Muscle layer of colon (tissue), 2 donors: ENCODE results near the gene SEC16A.

Experiments
- H3K27ac ChIP-seq: one replicate; pipeline ENCODE4 v1.7.0; 2013; ENCODE audit warnings: low read depth, mild to moderate bottlenecking, low read length, moderate library complexity
- H3K27me3 ChIP-seq, 2 donors: one replicate each; pipeline ENCODE4 v1.7.0; 2013; ENCODE audit warnings: low read length in 2 of 2, mild to moderate bottlenecking in 2 of 2; ENCODE audit not compliant: insufficient read depth in 2 of 2, control insufficient read depth in 1 of 2
- H3K36me3 ChIP-seq: one replicate; pipeline ENCODE4 v1.7.0; 2013; ENCODE audit warnings: mild to moderate bottlenecking, low read length; ENCODE audit not compliant: insufficient read depth
- H3K4me1 ChIP-seq: one replicate; pipeline ENCODE4 v1.7.0; 2013; ENCODE audit warnings: mild to moderate bottlenecking, low read length; ENCODE audit not compliant: insufficient read depth
- H3K4me3 ChIP-seq, 2 donors: one replicate each; pipeline ENCODE4 v1.7.0; 2013; ENCODE audit warnings: low read length in 2 of 2, low read depth in 1 of 2, mild to moderate bottlenecking in 1 of 2, moderate library complexity in 1 of 2
- H3K9ac ChIP-seq: one replicate; pipeline ENCODE4 v1.7.0; 2013; ENCODE audit warnings: low read length
- H3K9me3 ChIP-seq: one replicate; pipeline ENCODE4 v1.7.0; 2013; ENCODE audit warnings: mild to moderate bottlenecking, low read length
- donor health status: abdominal sarcoma.
- donor health status: Adenocarcinoma of cecum.

Gene SEC16A

DNA sequence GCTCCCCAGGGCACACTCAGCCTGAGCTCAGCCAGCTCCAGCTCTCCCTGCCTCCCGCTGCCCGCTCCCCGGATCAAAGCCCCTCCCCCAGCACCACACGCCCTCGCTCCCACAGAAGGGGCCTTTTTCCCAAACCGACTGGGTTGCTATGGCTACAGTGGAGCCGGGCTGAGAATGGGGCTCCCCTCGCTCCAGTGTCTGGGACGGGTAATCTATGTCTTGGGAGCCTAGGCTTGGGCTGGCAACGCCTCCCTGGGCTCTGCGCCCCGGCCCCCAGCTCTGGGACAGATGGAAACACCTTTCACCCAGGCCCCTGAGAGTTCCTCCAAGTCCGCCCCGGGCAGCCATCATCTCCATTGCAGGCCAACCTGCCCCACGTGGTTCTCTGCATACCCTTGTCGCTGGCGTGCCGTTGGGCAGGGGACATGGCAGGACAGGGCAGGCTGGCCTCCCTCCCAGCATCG lies 33.4 kb upstream of the SEC16A start:
- Histone ChIP-seq H3K4me1 (no peaks in the 10 kb centered on the region), H3K9ac (no peak overlapping the region), H3K4me3 (no peak overlapping the region), H3K27me3 (no peaks in the 10 kb centered on the region), H3K36me3 (peaks cover 70% of the 10 kb centered on the region), H3K27ac (no peak overlapping the region), H3K9me3 (no peaks in the 10 kb centered on the region)

DNA sequence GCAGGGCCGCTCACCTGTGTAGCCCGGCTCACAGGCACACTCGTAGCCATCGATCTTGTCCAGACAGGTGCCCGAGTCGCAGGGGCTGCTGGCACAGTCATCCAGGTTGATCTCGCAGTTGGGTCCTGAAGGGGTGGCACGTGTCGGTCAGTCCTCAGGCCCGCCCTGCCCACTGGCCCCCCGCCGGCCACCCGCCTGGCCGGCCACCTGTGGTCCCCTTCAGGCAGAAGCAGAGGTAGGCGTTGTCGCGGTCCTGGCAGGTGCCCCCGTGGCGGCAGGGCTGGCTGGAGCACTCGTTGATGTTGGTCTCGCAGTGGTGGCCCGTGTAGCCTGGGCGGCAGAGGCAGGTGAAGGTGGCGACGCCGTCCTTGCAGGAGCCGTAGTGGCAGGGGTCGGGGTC lies 32.4 kb upstream of the SEC16A start:
- Histone ChIP-seq H3K27me3 (no peaks in the 10 kb centered on the region), H3K36me3 (peaks cover 79% of the 10 kb centered on the region), H3K27ac (no peak overlapping the region), H3K4me1 (no peaks in the 10 kb centered on the region), H3K4me3 (no peak overlapping the region), H3K9ac (no peak overlapping the region), H3K9me3 (no peaks in the 10 kb centered on the region)

DNA sequence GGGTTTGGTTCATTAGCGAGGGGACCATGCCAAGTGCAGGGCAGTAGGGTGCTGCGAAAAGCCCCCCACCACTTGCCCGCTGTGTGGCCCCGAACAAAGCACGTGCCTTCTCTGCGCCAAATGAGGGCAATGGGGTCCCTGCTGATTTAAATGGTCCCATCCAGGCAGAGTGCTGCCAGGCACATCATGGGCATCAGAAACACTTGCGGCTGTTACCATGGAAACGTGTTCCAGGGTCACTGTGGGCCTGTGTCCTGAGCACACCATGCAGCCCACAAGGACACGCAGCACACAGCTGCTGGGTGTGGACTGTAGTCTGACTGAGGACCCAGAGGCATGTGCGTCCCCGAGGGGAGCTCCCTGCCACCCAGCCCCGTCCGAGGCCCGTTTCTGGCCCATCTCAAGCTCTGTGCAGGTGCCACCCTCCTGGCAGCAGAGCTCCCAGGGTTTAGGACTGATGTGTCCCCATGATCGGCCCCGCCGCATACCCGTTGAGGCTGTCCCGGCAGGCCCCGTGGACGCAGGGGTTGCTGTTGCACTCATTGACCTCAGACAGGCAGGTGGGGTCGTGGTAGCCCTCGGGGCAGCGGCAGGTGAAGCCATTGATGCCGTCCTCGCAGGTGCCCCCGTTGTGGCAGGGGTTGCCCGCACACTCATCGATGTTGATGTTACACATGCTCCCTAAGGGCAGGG lies 31.3 kb upstream of the SEC16A start:
- Histone ChIP-seq H3K4me1 (no peaks in the 10 kb centered on the region), H3K36me3 (peaks cover 84% of the 10 kb centered on the region), H3K27ac (no peak overlapping the region)

DNA sequence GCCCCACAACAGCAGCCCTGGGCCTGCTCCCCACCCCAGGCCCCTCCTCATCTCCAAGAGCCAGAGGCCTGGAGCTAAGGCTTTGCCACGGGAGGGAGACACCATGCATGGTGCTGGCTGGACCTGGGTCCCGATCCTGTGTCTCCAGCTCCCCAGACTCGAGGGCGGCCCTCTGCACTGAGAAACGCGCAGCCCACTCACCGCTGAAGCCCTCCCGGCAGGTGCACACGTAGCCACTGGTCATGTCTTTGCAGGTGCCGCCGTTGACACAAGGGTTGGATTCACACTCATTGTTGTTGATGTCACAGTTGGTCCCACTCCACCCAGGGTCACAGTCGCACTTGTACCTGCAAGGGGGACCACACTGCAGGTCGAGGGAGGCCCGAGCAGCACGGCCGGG lies 30.4 kb upstream of the SEC16A start:
- Histone ChIP-seq H3K4me3 (no peak overlapping the region), H3K36me3 (peaks cover 82% of the 10 kb centered on the region), H3K9me3 (no peaks in the 10 kb centered on the region), H3K27ac (no peak overlapping the region), H3K27me3 (no peaks in the 10 kb centered on the region), H3K9ac (no peak overlapping the region), H3K4me1 (no peaks in the 10 kb centered on the region)

More for the DNA sequence above, 31.3 kb upstream of the SEC16A start:
- Histone ChIP-seq H3K4me3 (no peak overlapping the region), H3K27me3 (no peaks in the 10 kb centered on the region), H3K9ac (no peak overlapping the region), H3K9me3 (no peaks in the 10 kb centered on the region)

DNA sequence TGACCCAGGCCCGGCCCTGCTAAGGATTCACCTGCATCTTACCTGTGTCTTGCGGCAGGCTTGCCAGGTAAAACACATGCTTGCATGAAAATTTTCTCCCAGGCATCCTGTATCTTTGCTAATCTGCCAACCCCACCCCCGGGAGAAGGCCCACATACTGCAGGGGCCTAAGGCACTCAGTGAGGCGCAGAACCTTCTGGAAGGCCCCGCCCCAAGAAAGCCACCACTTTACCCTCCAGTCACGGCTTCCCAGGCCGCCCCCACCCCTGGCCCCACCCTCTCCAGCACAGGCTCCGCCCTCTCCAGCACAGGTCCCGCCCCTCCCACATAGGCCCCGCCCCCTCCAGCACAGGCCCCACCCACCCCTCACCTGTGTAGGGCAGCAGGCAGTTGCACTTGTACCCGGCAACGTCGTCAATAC lies 29.8 kb upstream of the SEC16A start:
- H3K4me3 ChIP-seq = no peak overlapping the region
- H3K36me3 ChIP-seq = peaks cover 82% of the 10 kb centered on the region
- H3K9me3 ChIP-seq = no peaks in the 10 kb centered on the region
- no peaks in the 10 kb centered on the region for H3K4me1 ChIP-seq
- H3K27ac ChIP-seq = peak overlapping the region; percentile 44
- no peaks in the 10 kb centered on the region for H3K27me3 ChIP-seq
- no peak overlapping the region for H3K9ac ChIP-seq

DNA sequence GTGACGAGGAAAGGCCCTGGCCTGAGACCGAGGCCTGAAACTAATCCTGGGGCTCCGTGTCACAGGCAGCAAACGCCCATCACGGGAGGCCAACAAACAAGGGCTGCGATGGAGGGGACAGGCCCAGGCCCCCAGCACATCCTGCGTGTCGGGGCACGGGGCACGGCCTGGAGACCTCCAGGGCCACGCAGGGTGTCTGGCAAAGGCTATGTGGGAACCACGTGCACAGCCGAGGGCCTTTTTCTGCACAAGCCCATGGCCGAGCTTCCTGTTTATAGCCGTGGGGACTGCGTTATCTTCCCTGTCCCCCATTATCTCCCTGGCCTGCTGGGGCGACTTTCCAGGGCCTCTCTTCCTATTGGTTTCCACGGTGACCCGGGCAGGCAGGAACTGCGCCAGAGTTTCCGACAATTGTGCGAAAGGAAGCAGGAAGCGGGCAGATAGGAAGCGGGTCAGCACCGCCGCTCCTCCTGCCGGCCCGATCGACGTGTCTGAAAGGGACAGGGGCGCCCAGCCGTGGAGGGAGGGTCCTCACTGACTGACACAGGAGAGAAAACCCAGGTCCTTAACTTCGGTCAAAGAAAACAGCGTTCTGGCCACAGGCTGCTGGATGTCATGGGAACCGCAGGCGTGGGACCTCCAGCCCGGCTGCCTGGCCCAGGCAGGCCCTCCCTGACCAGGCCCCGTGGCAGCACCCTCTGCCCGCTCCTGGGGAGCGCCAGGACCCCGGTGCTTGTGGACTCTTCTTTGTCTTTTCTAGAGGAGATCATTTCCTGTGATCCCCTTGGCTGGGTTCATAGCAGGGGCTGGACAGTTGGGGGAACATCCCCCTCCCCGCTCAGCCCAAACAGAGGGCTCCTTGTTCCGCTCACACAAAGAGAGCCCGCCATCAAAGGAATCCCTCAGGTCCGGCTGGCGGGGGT lies 29.1 kb upstream of the SEC16A start:
- no peaks in the 10 kb centered on the region for H3K4me1 ChIP-seq
- H3K27ac ChIP-seq = peak overlapping the region; percentile 44

DNA sequence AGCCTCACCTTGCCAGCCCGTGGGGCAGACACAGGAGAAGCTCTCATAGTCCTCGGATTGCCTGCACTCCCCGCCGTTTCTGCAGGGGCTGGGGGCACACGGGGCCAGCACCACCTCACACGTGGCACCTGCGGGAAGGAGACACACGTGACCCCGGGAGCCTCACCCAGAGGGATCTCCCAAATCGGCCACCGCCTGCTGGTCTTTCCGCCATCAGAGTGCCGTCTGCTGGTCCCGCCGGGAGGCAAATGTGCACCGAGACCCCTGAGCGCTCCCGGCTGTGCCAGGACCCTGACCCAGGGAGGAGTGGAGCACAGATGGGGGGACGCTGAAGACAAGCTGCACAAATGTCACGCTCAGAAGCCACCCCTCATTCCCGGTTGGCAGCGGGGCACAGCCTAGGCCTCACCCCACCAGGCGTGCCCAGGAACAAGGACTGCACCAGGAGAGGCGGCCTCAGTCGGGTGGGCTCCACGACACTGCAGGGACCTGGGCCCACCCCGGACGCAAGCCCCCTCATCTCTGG lies 28.4 kb upstream of the SEC16A start:
- Histone ChIP-seq H3K27me3 (no peaks in the 10 kb centered on the region), H3K4me1 (no peaks in the 10 kb centered on the region), H3K9me3 (no peaks in the 10 kb centered on the region), H3K27ac (no peak overlapping the region), H3K4me3 (no peak overlapping the region), H3K36me3 (peaks cover 85% of the 10 kb centered on the region), H3K9ac (no peak overlapping the region)

More for the DNA sequence above, 29.1 kb upstream of the SEC16A start:
- H3K27me3 ChIP-seq = no peaks in the 10 kb centered on the region
- no peak overlapping the region for H3K4me3 ChIP-seq
- H3K36me3 ChIP-seq = peaks cover 82% of the 10 kb centered on the region
- H3K9me3 ChIP-seq = no peaks in the 10 kb centered on the region
- H3K9ac ChIP-seq = no peak overlapping the region

DNA sequence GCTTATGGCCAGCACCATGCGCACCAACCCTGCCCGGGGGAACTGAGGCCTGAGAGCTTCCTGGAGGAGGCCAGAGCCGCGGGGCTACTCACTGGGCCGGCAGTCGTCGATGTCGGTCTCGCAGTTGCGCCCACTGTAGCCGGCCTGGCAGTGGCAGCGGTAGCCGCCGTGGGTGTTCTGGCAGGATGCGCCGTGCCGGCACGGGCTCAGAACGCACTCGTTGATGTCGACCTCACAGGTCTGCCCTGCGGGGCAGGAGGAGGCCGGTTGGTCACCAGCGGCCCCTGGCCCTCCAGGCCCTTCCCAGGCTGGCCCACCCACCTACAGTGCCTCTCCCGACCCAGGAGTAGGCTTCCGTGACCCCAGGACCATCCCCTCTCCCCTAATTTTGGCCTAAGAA lies 27.7 kb upstream of the SEC16A start:
- H3K4me1 ChIP-seq = no peaks in the 10 kb centered on the region
- no peak overlapping the region for H3K4me3 ChIP-seq
- no peak overlapping the region for H3K27ac ChIP-seq
- H3K36me3 ChIP-seq = peaks cover 89% of the 10 kb centered on the region
- no peak overlapping the region for H3K9ac ChIP-seq
- no peaks in the 10 kb centered on the region for H3K9me3 ChIP-seq
- no peaks in the 10 kb centered on the region for H3K27me3 ChIP-seq

DNA sequence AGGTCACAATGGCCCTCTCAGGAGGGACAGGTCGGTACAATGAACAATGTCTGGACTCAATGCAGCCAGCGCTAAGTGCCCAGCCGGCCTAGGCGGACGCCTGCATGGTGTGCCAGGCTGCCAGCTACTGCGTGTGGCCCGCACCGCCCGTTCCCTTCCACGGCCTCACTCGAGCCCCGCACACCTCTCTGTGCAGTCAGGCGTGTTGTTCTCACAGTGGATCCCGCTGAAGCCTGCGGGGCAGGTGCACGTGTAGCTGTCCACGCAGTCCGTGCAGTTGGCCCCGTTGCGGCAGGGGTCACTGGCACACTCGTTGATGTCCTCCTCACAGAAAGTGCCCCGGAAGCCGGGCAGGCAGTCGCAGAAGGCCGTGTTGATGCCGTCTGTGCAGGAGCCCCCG lies 26.7 kb upstream of the SEC16A start:
- H3K27me3 ChIP-seq = no peaks in the 10 kb centered on the region
- H3K36me3 ChIP-seq = peaks cover 87% of the 10 kb centered on the region
- no peak overlapping the region for H3K4me3 ChIP-seq
- no peaks in the 10 kb centered on the region for H3K4me1 ChIP-seq
- H3K9ac ChIP-seq = no peak overlapping the region
- H3K27ac ChIP-seq = no peak overlapping the region
- no peaks in the 10 kb centered on the region for H3K9me3 ChIP-seq

DNA sequence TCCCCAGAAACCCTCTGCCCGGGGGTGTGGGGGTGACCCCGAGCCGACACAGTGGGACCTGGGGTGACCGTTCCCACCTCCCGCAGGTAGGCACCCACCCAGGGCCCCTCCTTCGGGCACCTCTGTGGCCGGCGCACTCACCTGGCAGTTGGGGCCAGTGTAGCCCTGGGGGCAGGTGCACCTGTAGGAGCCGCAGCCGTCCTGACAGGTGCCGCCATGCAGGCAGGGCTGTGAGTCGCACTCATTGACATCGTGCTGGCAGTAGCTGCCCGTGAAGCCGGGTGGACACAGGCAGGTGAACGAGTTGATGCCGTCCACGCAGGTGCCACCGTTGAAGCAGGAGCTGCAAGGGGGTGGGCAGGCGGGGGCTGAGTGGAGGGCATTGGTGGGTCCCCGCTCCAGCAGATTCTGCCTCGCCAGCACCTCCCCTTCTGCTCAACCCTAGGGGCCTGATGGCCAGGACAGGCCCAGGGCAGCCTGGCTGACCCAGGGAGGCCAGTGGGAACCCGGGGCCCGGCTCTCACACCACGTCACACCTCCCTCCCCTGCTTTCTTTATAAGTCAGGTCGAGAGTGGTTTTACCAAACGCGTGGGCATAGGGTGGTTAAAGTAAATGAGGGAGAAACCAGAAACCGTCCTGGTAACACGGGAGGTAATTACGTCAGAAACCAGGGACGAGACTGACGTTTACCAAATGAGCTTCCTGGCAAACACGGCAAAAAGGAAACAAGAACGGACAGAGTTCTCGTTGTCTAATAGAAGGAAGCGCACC lies 26.1 kb upstream of the SEC16A start:
- H3K4me3 ChIP-seq = no peak overlapping the region
- H3K4me1 ChIP-seq = no peaks in the 10 kb centered on the region
- no peaks in the 10 kb centered on the region for H3K9me3 ChIP-seq
- H3K27me3 ChIP-seq = no peaks in the 10 kb centered on the region
- peaks cover 87% of the 10 kb centered on the region for H3K36me3 ChIP-seq
- no peak overlapping the region for H3K9ac ChIP-seq
- no peak overlapping the region for H3K27ac ChIP-seq

DNA sequence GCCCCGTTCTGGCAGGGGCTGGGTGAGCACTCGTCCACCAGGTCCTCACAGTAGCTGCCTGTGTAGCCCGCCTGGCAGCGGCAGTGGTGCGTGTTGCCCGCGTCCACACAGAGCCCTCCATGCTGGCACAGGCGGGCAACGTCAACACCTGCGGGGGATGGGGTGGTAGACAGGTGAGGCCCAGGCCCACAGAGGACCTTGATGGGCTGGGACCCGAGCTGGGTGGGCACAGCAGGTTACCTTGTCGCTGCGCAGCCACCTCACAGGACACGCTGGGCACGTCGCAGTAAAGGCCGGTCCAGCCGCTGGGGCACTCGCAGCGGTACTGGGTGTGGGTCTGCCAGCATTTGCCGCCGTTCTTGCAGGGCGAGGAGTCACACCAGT lies 25.1 kb upstream of the SEC16A start:
- Histone ChIP-seq H3K4me1 (no peaks in the 10 kb centered on the region), H3K36me3 (peaks cover 87% of the 10 kb centered on the region), H3K27me3 (no peaks in the 10 kb centered on the region), H3K9me3 (no peaks in the 10 kb centered on the region), H3K4me3 (no peak overlapping the region), H3K9ac (no peak overlapping the region), H3K27ac (no peak overlapping the region)
